Liver (tissue), 6 donors: Measurements from ENCODE around the gene FGR. TPM values are rescaled to one million over a fixed set of nuclear protein-coding genes. Genes with fewer than 3 reads are reported as not detected.

ENCODE experiments used
- RAD21 ChIP-seq, 2 donors: IDR thresholded peaks; 2 replicates each; pipeline ENCODE4 v1.6.1; 2016; ENCODE audit warnings: antibody characterized with exemption in 2 of 2, mild to moderate bottlenecking in 2 of 2
- polyA plus RNA-seq, 2 donors: library from polyadenylated mRNA; stranded (reverse) in 1 of 2; unstranded in 1 of 2; fragments of 200-250 nt in 1 of 2; fragments of >200 nt in 1 of 2; fragmentation: Nextera tagmentation in 1 of 2; extraction: Ambion mirVana in 1 of 2; gene quantifications; one replicate each; pipeline versions ENCODE4 v1.2.1 to v1.2.3, GENCODE V29; 2013 to 2015
- small RNA-seq: library from RNA; depleted of rRNA; stranded (forward); fragments of <200 nt; gene quantifications from one replicate; pipeline ENCODE3, GENCODE V24; 2014
- total RNA-seq, 2 donors: library from RNA; depleted of rRNA; stranded (reverse); fragments of >200 nt; gene quantifications; one replicate each; pipeline ENCODE4 v1.2.3, GENCODE V29; 2014
- TF ChIP-seq, protein P1 (sequence below): IDR thresholded peaks from 2 replicates; pipeline ENCODE4 v1.6.1; 2016; ENCODE audit warnings: antibody characterized with exemption
- TF ChIP-seq, protein P2 (sequence below): IDR thresholded peaks from 2 replicates; pipeline ENCODE4 v1.6.1; 2016; ENCODE audit warnings: antibody characterized with exemption
- donor health status: healthy.
- donor health status: healthy.
- donor health status: healthy.

FGR gene
- total and polyA plus RNA-seq, 4 donors: 2.8 to 20.2 (median 6.2) TPM

DNA sequence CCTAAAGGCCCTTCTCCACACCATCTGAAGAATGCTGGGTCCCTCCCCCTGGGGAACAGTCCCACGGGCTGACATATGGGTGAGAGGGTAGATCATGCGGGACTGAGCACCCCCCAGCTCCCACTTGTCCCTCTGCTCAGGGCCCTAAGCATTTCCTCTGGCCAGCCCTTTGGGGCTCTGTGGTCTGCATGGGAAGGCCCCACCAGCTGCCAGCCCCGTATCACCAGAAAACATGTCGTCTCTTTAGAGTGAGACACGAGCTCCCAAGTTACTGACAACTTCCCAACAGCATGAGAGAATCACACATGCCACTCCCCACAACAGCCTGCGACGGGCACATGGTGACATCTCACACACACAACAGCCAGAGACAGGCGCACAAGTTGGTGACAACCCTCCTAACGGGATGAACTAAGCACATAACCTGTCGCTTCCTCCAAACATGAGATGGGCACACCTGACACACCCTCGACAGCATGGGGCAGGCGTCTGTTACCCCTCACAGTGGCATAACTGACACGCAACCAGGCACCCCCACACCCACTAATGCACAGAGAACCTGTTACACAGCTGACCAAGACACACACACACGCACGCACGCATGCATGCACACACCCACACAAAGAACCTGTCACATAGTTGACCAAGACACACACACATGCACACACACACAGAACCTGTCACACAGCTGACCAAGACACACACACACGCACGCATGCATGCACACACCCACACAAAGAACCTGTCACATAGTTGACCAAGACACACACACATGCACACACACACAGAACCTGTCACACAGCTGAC, 72.2 kb downstream of the FGR start (continued):
- TF ChIP-seq, protein P1, sequence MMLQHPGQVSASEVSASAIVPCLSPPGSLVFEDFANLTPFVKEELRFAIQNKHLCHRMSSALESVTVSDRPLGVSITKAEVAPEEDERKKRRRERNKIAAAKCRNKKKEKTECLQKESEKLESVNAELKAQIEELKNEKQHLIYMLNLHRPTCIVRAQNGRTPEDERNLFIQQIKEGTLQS: no peak
- TF ChIP-seq RAD21 (IDR thresholded peaks at IDR 0.05): no peak
- TF ChIP-seq, protein P2, sequence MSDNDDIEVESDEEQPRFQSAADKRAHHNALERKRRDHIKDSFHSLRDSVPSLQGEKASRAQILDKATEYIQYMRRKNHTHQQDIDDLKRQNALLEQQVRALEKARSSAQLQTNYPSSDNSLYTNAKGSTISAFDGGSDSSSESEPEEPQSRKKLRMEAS: no peak

Small RNA genes within 50 kb of the gene (small RNA-seq; reads per million reads assigned to genes)
- gene AL031729.1 (not detected), gene RNU6-949P (not detected)

Other genes starting within 250 kb of the FGR start
- gene GPR3, start 242.6 kb downstream of the FGR start, total RNA-seq: under 1 TPM in 1 of 2 donors, not detected in 1; under 0.01 TPM
- under 1 TPM in 1 of 2 donors, not detected in 1; 0.30 TPM for gene GPR3, start 242.6 kb downstream of the FGR start, polyA plus RNA-seq
- gene WASF2, start 145.0 kb downstream of the FGR start, total RNA-seq: 10 to 100 TPM; 15.1 to 37.7 TPM
- 10 to 100 TPM; 11.6 to 22.4 TPM for gene WASF2, start 145.0 kb downstream of the FGR start, polyA plus RNA-seq
- gene AHDC1, start 31.0 kb downstream of the FGR start, total RNA-seq: 1 to 10 TPM; 4.7 to 6.3 TPM
- 1 to 10 TPM; 2.4 to 6.5 TPM for gene AHDC1, start 31.0 kb downstream of the FGR start, polyA plus RNA-seq
- gene IFI6, start 37.0 kb upstream of the FGR start, total RNA-seq: 10 to 100 TPM in 1 of 2 donors, 1 to 10 TPM in 1; 5.9 to 52.4 TPM
- gene IFI6, start 37.0 kb upstream of the FGR start, polyA plus RNA-seq: 100 to 1,000 TPM; 286 to 339 TPM
- gene FAM76A, start 90.8 kb upstream of the FGR start, total RNA-seq: 1 to 10 TPM; 4.3 to 7.4 TPM
- gene FAM76A, start 90.8 kb upstream of the FGR start, polyA plus RNA-seq: 1 to 10 TPM; 1.7 to 5.6 TPM
- gene STX12, start 138.0 kb upstream of the FGR start, total RNA-seq: 10 to 100 TPM; 15.6 to 23.3 TPM
- gene STX12, start 138.0 kb upstream of the FGR start, polyA plus RNA-seq: 10 to 100 TPM; 10.0 to 11.8 TPM
- 10 to 100 TPM; 19.0 to 20.5 TPM for gene PPP1R8, start 195.6 kb upstream of the FGR start, total RNA-seq
- 10 to 100 TPM in 1 of 2 donors, 1 to 10 TPM in 1; 3.1 to 15.9 TPM for gene PPP1R8, start 195.6 kb upstream of the FGR start, polyA plus RNA-seq
- 10 to 100 TPM; 15.4 to 17.7 TPM for gene THEMIS2, start 237.4 kb upstream of the FGR start, total RNA-seq
- 1 to 10 TPM; 4.9 to 6.1 TPM for gene THEMIS2, start 237.4 kb upstream of the FGR start, polyA plus RNA-seq